ENCODE measurements around the gene ALAS1. TPM values are rescaled to one million over a fixed set of nuclear protein-coding genes. Genes with fewer than 3 reads are reported as not detected.

Gene ALAS1
- polyA plus RNA-seq, 1 experiment = 61.7 TPM

- POLR2A ChIA-PET = no interaction called here
Observed at GRCh38 chr3:52218454-52218853, 20.5 kb downstream of the ALAS1 start.

DNA sequence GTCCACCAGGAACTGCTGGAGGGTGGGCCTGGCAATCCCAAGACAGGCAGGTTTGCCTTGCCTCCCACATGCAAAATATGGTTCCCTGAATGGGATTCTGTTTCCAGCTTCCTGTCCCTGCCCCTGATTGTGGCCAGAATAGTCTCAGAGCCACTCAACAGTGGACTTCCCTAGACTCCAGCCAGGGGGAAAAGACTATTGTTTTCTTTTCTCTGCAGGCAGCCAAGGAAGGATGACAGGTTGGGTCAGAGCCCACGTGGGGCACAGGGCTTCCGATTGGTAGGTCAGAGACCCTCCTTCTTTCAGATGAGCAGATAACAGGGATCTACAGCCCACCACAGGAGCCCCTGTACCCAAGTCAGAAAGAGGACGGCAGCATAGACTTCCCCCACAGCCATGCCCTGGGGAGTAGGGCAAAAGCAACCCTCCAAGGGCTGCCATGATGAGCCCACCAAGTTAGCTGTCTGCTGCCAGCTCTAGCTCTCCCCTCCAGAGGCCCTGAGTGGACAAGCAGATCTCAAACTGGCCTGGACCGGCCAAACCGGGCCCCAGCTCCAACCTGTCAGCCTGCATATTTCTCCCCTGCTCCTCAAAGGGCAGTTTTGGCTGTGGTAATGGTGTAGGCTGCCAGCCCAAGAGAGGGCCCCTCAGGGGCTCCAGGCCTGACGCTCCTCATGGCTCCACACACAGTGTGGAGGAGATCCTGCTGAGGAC, 21.1 kb downstream of the ALAS1 start:
- POLR2A ChIA-PET = interaction anchor here (0.6 kb wide), 2 partner anchors 120 to 197 kb away, joined by 3 to 4 read pairs; no protein-coding TSS in a partner anchor
- no peak for DNase-seq (ENCODE audit: low read depth, low spot score)
- CTCF ChIA-PET = interaction anchor here (0.6 to 5.9 kb wide), 16 partner anchors 13 to 127 kb away, joined by 3 to 128 read pairs (median 4); partner anchors contain the start of genes GLYCTK and PPM1M
- no peak overlapping the region for H3K27ac ChIP-seq (ENCODE audit: low read depth, low read length)
- no peaks in the 10 kb centered on the region for H3K9me3 ChIP-seq (ENCODE audit: control insufficient read depth, insufficient read depth, low read length)
- H3K4me3 ChIP-seq (ENCODE audit: low read depth, low read length) = no peak overlapping the region
- no peak for TF ChIP-seq CTCF (IDR thresholded peaks at IDR 0.05; ENCODE audit: low read depth, low read length)
- no peaks in the 10 kb centered on the region for H3K27me3 ChIP-seq (ENCODE audit: control insufficient read depth, insufficient read depth, low read length)

More at GRCh38 chr3:52218454-52218853, 20.5 kb downstream of the ALAS1 start:
- Histone ChIP-seq H3K27me3 (ENCODE audit: control insufficient read depth, insufficient read depth, low read length) (no peaks in the 10 kb centered on the region), H3K9me3 (ENCODE audit: control insufficient read depth, insufficient read depth, low read length) (no peaks in the 10 kb centered on the region), H3K4me3 (ENCODE audit: low read depth, low read length) (no peak overlapping the region), H3K27ac (ENCODE audit: low read depth, low read length) (no peak overlapping the region)
- no peak for DNase-seq (ENCODE audit: low read depth, low spot score)
- no peak for TF ChIP-seq CTCF (IDR thresholded peaks at IDR 0.05; ENCODE audit: low read depth, low read length)
- CTCF ChIA-PET = interaction anchor here (0.5 to 5.9 kb wide), 6 partner anchors 13 to 207 kb away, joined by 3 to 128 read pairs (median 6); partner anchors contain the start of gene WDR82

GRCh38 chr3:52220380-52221026, 22.5 kb downstream of the ALAS1 start:
- ChIA-PET POLR2A (no interaction called here), CTCF (interaction anchor here (0.5 to 5.9 kb wide), 42 partner anchors 8 to 389 kb away, joined by 3 to 128 read pairs (median 5); partner anchors contain the start of genes GLYCTK, POC1A, PPM1M and WDR82)

GRCh38 chr3:52221141-52221562, 23.2 kb downstream of the ALAS1 start:
- Histone ChIP-seq H3K27ac (ENCODE audit: low read depth, low read length) (no peak overlapping the region), H3K4me3 (ENCODE audit: low read depth, low read length) (no peak overlapping the region), H3K27me3 (ENCODE audit: control insufficient read depth, insufficient read depth, low read length) (no peaks in the 10 kb centered on the region), H3K9me3 (ENCODE audit: control insufficient read depth, insufficient read depth, low read length) (no peaks in the 10 kb centered on the region)
- CTCF ChIA-PET = interaction anchor here (0.5 to 5.9 kb wide), 33 partner anchors 8 to 388 kb away, joined by 3 to 128 read pairs (median 7); partner anchors contain the start of genes POC1A and WDR82
- DNase-seq (ENCODE audit: low read depth, low spot score) = no peak
- no peak for TF ChIP-seq CTCF (IDR thresholded peaks at IDR 0.05; ENCODE audit: low read depth, low read length)
- POLR2A ChIA-PET = no interaction called here

More at GRCh38 chr3:52220380-52221026, 22.5 kb downstream of the ALAS1 start:
- no peak for DNase-seq (ENCODE audit: low read depth, low spot score)
- Histone ChIP-seq H3K9me3 (ENCODE audit: control insufficient read depth, insufficient read depth, low read length) (no peaks in the 10 kb centered on the region), H3K4me3 (ENCODE audit: low read depth, low read length) (no peak overlapping the region), H3K27ac (ENCODE audit: low read depth, low read length) (no peak overlapping the region), H3K27me3 (ENCODE audit: control insufficient read depth, insufficient read depth, low read length) (no peaks in the 10 kb centered on the region)
- peak; percentile 97 for TF ChIP-seq CTCF (IDR thresholded peaks at IDR 0.05; ENCODE audit: low read depth, low read length)
